Large intestine (tissue), 3 donors: ENCODE measurements around the gene APIP. TPM values are rescaled to one million over a fixed set of nuclear protein-coding genes. Genes with fewer than 3 reads are reported as not detected.

Experiments used
- DNase-seq, 2 donors: peaks; one replicate each; pipeline versions ENCODE4 v3.0.0 to v3.0.0-alpha.2; 2013
- H3K27ac ChIP-seq: one replicate; pipeline ENCODE4 v1.5.1; 2013; ENCODE audit warnings: low read length
- H3K27me3 ChIP-seq: 2 replicates; pipeline ENCODE4 v1.6.1; 2013; ENCODE audit warnings: low read length; ENCODE audit not compliant: control insufficient read depth, insufficient read depth
- H3K36me3 ChIP-seq: 2 replicates; pipeline ENCODE4 v1.6.1; 2013; ENCODE audit warnings: low read length; ENCODE audit not compliant: control insufficient read depth, insufficient read depth
- H3K4me1 ChIP-seq: one replicate; pipeline ENCODE4 v1.6.1; 2013; ENCODE audit warnings: low read length; ENCODE audit not compliant: control insufficient read depth, insufficient read depth
- H3K4me3 ChIP-seq: one replicate; pipeline ENCODE4 v1.5.1; 2013; ENCODE audit warnings: low read length
- H3K9me3 ChIP-seq: one replicate; pipeline ENCODE4 v1.6.1; 2013; ENCODE audit warnings: mild to moderate bottlenecking, low read depth, low read length, moderate library complexity; ENCODE audit not compliant: control insufficient read depth
- WGBS: methylation state at CpG from one replicate; pipeline ENCODE4 v1.1.5; 2013; ENCODE audit warnings: low lambda C conversion rate; ENCODE audit not compliant: insufficient coverage; 5-methylcytosine and 5-hydroxymethylcytosine counted together
- polyA plus RNA-seq: library from polyadenylated mRNA; unstranded; fragments of 120-200 nt; gene quantifications from one replicate; pipeline ENCODE4 v1.2.1, GENCODE V29; 2013

APIP gene
- polyA plus RNA-seq, 1 donor = 25.7 TPM

GRCh38 chr11:34948696-34949095, 32.5 kb upstream of the APIP start:
- H3K27ac ChIP-seq = no peak overlapping the region
- no peaks in the 10 kb centered on the region for H3K4me1 ChIP-seq
- DNase-seq = no peak
- H3K4me3 ChIP-seq = no peak overlapping the region
- H3K27me3 ChIP-seq = no peaks in the 10 kb centered on the region
- H3K36me3 ChIP-seq = peaks cover 2% of the 10 kb centered on the region
- H3K9me3 ChIP-seq = no peaks in the 10 kb centered on the region

DNA sequence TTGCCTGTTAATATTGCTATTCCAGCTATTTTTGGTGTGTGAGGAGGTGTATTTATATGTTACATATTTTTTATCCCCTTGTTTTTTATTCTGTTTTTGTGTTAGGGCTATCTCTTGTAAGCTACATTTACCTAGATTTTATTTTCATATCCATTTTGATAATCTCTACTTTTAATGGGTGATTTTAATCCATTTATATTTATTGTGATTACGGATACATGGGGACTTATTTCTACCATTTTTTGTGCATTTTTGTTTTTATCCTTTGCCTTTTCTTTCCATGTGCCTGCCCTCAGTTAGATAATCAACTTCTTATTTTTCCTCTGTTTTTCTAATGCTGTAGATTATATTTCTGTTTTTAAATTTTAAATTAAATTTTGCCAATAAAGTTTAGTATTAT, 28.5 kb upstream of the APIP start:
- Histone ChIP-seq H3K4me1 (no peaks in the 10 kb centered on the region), H3K27me3 (no peaks in the 10 kb centered on the region), H3K27ac (no peak overlapping the region), H3K4me3 (no peak overlapping the region), H3K9me3 (peaks cover 3% of the 10 kb centered on the region), H3K36me3 (peaks cover 7% of the 10 kb centered on the region)
- WGBS = 100% methylated on average over 1 of the region's 1 CpG
- DNase-seq = no peak

DNA sequence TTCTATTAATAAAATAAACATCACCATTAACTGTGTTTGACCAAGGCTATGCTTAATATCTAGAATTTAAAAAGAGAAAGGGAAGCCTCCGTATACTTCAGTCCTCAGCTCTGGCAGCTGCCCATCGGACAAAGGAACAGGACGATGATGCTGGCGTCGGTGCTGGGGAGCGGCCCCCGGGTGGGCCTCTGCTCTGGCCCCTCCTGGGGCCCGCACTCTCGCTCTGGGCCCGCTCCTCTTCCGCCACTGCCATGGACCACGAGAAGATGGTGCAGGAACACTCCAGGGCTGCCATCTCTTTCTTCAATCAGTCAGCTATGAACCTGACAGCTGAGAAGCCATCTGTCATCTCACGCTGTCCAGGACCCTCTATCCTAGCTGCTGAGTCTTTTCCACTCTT, 25.5 kb upstream of the APIP start:
- WGBS = 100% methylated on average over 1 of the region's 13 CpGs
- Histone ChIP-seq H3K27ac (no peak overlapping the region), H3K9me3 (peaks cover 3% of the 10 kb centered on the region)

GRCh38 chr11:34940026-34940677, 24.0 kb upstream of the APIP start:
- 80% methylated on average over 2 of the region's 4 CpGs for WGBS
- Histone ChIP-seq H3K27ac (no peak overlapping the region), H3K4me1 (no peaks in the 10 kb centered on the region), H3K4me3 (no peak overlapping the region), H3K27me3 (no peaks in the 10 kb centered on the region), H3K36me3 (peaks cover 7% of the 10 kb centered on the region), H3K9me3 (peaks cover 3% of the 10 kb centered on the region)
- DNase-seq = no peak

More for the DNA sequence above, 25.5 kb upstream of the APIP start:
- no peak for DNase-seq
- Histone ChIP-seq H3K4me1 (no peaks in the 10 kb centered on the region), H3K27me3 (no peaks in the 10 kb centered on the region), H3K36me3 (peaks cover 7% of the 10 kb centered on the region), H3K4me3 (no peak overlapping the region)

GRCh38 chr11:34938611-34939010, 22.4 kb upstream of the APIP start:
- H3K27ac ChIP-seq = no peak overlapping the region
- DNase-seq = no peak
- H3K27me3 ChIP-seq = no peaks in the 10 kb centered on the region
- peaks cover 5% of the 10 kb centered on the region for H3K36me3 ChIP-seq
- WGBS = 20% methylated on average over 1 of the region's 1 CpG
- H3K4me3 ChIP-seq = no peak overlapping the region
- peaks cover 3% of the 10 kb centered on the region for H3K9me3 ChIP-seq
- no peaks in the 10 kb centered on the region for H3K4me1 ChIP-seq

DNA sequence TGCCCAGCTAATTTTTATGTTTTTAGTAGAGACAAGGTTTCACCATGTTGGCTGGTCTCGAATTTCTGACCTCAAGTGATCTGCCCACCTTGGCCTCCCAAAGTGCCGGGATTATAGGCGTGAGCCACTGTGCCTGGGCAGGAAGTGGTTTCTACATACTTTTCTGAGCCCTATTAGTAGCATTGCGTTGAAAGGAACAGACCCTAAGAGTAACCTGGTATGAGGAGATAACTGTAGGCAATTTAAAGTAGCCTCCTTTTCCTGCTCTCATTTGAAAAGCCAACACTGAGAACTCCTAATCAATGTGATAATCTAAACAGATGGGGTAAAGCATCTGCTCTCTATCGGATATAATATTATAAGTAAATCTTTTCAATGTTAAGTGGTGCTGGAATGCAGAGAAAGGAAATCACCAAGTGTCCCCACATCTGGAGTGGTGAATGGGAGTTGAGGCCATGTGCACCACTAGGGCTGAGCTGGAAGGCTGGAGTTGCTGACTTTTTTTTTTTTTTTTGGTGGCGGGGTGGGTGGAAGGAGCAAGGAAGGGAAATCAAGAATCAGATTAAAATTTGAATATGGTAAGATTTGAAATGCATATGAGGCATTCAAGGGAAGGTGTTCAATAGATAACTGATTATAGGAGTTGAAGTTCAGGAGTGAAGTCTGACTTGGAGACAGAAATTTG, 20.9 kb upstream of the APIP start:
- Histone ChIP-seq H3K9me3 (peaks cover 3% of the 10 kb centered on the region), H3K27ac (no peak overlapping the region), H3K36me3 (peaks cover 12% of the 10 kb centered on the region), H3K4me3 (no peak overlapping the region), H3K4me1 (no peaks in the 10 kb centered on the region), H3K27me3 (no peaks in the 10 kb centered on the region)
- WGBS = 80% methylated on average over 1 of the region's 6 CpGs
- no peak for DNase-seq

GRCh38 chr11:34929794-34930763, 13.9 kb upstream of the APIP start:
- DNase-seq = peak; percentile 24 to 58
- WGBS = 93% methylated on average over 2 of the region's 11 CpGs
- Histone ChIP-seq H3K27me3 (no peaks in the 10 kb centered on the region), H3K36me3 (peaks cover 10% of the 10 kb centered on the region), H3K4me1 (no peaks in the 10 kb centered on the region), H3K4me3 (no peak overlapping the region), H3K27ac (no peak overlapping the region), H3K9me3 (no peaks in the 10 kb centered on the region)

DNA sequence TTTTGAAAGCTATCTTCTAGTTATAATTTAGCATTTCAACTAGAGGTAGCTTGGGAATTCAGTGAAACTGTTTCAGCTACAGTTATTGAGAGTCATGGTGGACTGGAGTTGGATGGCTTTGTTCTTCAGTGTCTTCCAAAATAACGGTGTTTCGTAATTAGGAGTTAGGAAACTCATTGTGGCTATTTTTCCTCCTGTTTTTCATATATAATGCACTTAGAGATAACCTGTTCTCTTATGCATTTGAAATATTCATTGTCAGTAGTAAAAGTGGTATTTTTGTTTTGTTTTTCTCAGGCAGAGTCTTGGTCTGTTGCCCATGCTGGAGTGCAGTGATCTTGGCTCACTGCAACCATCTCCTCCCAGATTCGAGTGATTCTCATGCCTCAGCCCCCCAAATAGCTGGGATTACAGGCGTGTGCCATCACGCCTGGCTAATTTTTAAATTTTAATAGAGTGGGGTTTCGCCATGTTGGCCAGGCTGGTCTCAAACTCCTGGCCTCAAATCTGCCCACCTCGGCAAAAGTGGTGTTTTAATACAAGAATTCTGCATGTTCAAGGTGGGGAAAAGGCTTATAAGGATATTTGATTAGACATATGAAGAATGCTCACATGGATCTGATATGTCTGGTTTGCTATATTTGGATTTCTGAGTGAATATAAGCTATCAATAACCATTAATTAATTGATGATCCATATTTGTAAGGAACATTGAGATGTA, 12.9 kb upstream of the APIP start:
- Histone ChIP-seq H3K27ac (no peak overlapping the region), H3K4me1 (no peaks in the 10 kb centered on the region), H3K4me3 (no peak overlapping the region), H3K36me3 (peaks cover 10% of the 10 kb centered on the region), H3K9me3 (no peaks in the 10 kb centered on the region), H3K27me3 (no peaks in the 10 kb centered on the region)
- 91% methylated on average over 4 of the region's 7 CpGs for WGBS
- no peak for DNase-seq

DNA sequence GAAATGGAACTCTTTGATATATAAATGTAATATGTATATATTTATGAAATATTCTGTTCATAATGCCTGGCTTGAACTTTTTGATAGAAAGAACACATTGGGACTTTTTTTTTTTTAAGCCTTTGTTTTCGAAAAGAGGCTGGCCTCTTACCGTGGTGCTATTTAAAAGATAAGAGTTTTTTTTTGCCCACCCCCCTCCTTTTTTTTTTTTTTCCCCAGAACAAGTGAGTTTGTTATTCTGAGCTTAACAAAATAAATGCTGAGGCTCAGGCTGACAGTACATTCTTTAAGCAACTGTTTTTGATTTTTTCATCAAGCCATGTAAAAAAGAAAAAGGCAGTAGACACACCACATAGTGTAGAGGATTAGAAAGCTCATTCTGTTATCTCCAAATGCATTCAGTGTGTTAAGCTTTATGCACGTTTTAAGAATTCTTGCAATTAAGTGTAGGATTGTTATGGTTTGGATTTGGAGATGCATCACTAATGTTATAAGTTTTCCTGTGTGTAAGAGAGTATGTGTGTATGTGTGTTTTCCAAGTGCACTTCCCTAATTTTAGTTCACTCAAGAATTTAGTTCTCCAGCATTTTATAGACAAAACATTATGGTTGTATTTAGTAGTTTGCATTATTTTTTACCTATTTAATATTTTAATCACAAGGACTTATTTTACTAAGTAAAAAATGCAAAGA, 12.2 kb upstream of the APIP start:
- Histone ChIP-seq H3K4me3 (no peak overlapping the region), H3K27ac (no peak overlapping the region)

DNA sequence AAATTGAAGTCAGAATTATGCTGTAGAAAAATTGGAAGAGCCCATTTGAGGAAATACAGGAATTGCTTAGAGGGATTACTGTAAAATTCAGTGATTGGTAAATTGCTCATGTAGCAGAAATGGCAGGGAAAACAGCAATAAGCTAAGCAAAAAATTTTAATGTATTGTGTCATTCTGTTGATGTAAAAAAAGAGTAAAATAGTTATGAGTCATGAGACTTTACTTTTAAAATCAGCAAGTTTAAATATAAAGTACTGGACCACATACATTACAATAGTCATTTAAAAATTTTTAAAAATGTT, 10.6 kb upstream of the APIP start:
- Histone ChIP-seq H3K4me1 (no peaks in the 10 kb centered on the region), H3K36me3 (peaks cover under 1% of the 10 kb centered on the region), H3K27me3 (no peaks in the 10 kb centered on the region), H3K27ac (no peak overlapping the region), H3K9me3 (no peaks in the 10 kb centered on the region), H3K4me3 (no peak overlapping the region)
- DNase-seq = no peak

More for the DNA sequence above, 12.2 kb upstream of the APIP start:
- WGBS = 43% methylated on average over 2 of the region's 3 CpGs
- Histone ChIP-seq H3K36me3 (peaks cover 8% of the 10 kb centered on the region), H3K27me3 (no peaks in the 10 kb centered on the region), H3K9me3 (no peaks in the 10 kb centered on the region), H3K4me1 (no peaks in the 10 kb centered on the region)
- no peak for DNase-seq
